ENCODE results near the gene SOCS6. TPM values are rescaled to one million over a fixed set of nuclear protein-coding genes. Genes with fewer than 3 reads are reported as not detected.

The SOCS6 gene
- total RNA-seq, 4 donors from 2014 or later, result 11.5 to 18.2 (median 17.9) TPM

- no peak for TF ChIP-seq CTCF (IDR thresholded peaks at IDR 0.05; ENCODE audit: low read depth)
Measured at GRCh38 chr18:70279470-70279869, 9.4 kb upstream of the SOCS6 start.

GRCh38 chr18:70280007-70280925 lies 8.6 kb upstream of the SOCS6 start:
- TF ChIP-seq CTCF (IDR thresholded peaks at IDR 0.05; ENCODE audit: low read depth), result no peak

- TF ChIP-seq CTCF (IDR thresholded peaks at IDR 0.05; ENCODE audit: low read depth), result no peak
Measured at GRCh38 chr18:70284976-70285620, 3.7 kb upstream of the SOCS6 start.

- TF ChIP-seq CTCF (IDR thresholded peaks at IDR 0.05; ENCODE audit: low read depth), result no peak
Measured at GRCh38 chr18:70287731-70288130, 1.1 kb upstream of the SOCS6 start.

- TF ChIP-seq CTCF (IDR thresholded peaks at IDR 0.05; ENCODE audit: low read depth), result no peak
Measured at GRCh38 chr18:70288171-70288850, 534 bp upstream of the SOCS6 start.

- TF ChIP-seq CTCF (IDR thresholded peaks at IDR 0.05; ENCODE audit: low read depth), result no peak
Measured at GRCh38 chr18:70289351-70290312, 787 bp downstream of the SOCS6 start.
